Immature natural killer cell (primary cell): ENCODE measurements around the gene SRP54. TPM values are rescaled to one million over a fixed set of nuclear protein-coding genes. Genes with fewer than 3 reads are reported as not detected.
"Not testable (repeated sequence)": the region's sequence is repeated elsewhere in the genome, so short reads cannot be mapped to it uniquely, and the experiment has no call there.

ENCODE experiments used
- DNase-seq, 3 donors: peaks; one replicate each; pipeline ENCODE4 v3.0.0; 2022; ENCODE audit warnings: mixed read lengths in 1 of 3
- H3K27ac Mint-ChIP-seq, 6 donors: one replicate each; pipeline ENCODE4 v1.8.0; 2020; ENCODE audit warnings: mixed read lengths in 6 of 6, mild to moderate bottlenecking in 5 of 6, inconsistent platforms in 4 of 6, moderate library complexity in 3 of 6
- H3K27me3 Mint-ChIP-seq, 3 donors: one replicate each; pipeline ENCODE4 v1.8.0; 2020 to 2021; ENCODE audit warnings: low read depth in 3 of 3, mild to moderate bottlenecking in 3 of 3, mixed read lengths in 3 of 3, moderate library complexity in 3 of 3, inconsistent platforms in 1 of 3
- H3K36me3 Mint-ChIP-seq, 3 donors: one replicate each; pipeline ENCODE4 v1.8.0; 2020; ENCODE audit warnings: mixed read lengths in 3 of 3, inconsistent platforms in 2 of 3, mild to moderate bottlenecking in 2 of 3
- H3K4me1 Mint-ChIP-seq, 2 donors: one replicate each; pipeline ENCODE4 v1.8.0; 2020; ENCODE audit warnings: inconsistent platforms in 2 of 2, mild to moderate bottlenecking in 2 of 2, mixed read lengths in 2 of 2, moderate library complexity in 1 of 2
- H3K4me3 Mint-ChIP-seq, 5 donors: one replicate each; pipeline ENCODE4 v1.8.0; 2020; ENCODE audit warnings: mild to moderate bottlenecking in 5 of 5, mixed read lengths in 5 of 5, inconsistent platforms in 3 of 5, moderate library complexity in 3 of 5
- H3K9me3 Mint-ChIP-seq, 6 donors: one replicate each; pipeline ENCODE4 v1.8.0; 2020; ENCODE audit warnings: mild to moderate bottlenecking in 6 of 6, mixed read lengths in 6 of 6, inconsistent platforms in 4 of 6, moderate library complexity in 3 of 6
- polyA plus RNA-seq, 3 donors: library from polyadenylated mRNA; unstranded; fragments of 300-500 nt; fragmentation: Illumina TruSeq; gene quantifications; one replicate each; pipeline ENCODE4 v1.2.3, GENCODE V29; 2021

SRP54 gene
- polyA plus RNA-seq, 3 donors from 2014 or later = 25.4 to 50.6 (median 29.5) TPM

DNA sequence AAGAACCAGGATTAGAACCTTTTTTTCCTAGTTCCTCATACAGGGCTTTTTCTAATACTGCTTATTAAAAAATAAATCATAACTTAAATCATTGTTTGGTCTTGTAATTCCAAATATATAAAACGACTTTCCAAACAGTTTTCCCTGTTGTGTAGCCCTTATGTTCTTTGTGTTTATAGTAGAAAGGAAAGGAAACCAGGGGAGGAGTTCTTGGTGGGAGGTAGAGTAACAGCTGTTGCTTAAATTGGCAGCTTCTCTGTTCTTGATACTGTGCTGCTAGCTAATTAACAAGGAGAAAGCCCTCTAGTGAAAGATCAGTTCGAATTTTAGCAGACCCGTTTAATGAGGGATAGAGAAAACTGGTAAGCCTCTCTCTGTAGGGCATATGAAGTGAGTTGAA is 15.0 kb downstream of the SRP54 start:
- Mint-ChIP-seq H3K9me3 (no peaks in the 10 kb centered on the region), H3K27me3 (no peaks in the 10 kb centered on the region), H3K27ac (peak overlapping the region in 4 of 6 donors; percentile 4 to 64 (median 38)), H3K36me3 (peaks cover 0 to 10% (median 10%) of the 10 kb centered on the region in 3 donors), H3K4me1 (peaks cover 16 to 41% of the 10 kb centered on the region in 2 donors), H3K4me3 (no peak overlapping the region)
- no peak for DNase-seq

DNA sequence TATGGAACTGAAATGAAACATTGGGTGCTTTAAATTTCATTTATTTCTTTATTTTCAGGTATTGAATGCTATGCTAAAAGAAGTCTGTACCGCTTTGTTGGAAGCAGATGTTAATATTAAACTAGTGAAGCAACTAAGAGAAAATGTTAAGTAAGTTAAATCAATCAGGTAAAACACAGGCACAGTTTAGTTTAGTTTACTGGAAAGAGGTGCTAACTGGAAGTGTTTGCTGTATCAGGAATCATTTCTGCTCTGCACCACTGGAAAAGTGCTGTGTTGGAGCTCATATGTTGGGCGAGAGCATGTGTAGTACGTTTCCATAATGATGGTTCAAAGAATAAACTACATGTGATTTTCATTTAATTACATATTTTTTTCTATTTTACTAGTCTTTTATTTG is 16.7 kb downstream of the SRP54 start:
- peaks cover 11 to 35% of the 10 kb centered on the region in 2 donors for H3K4me1 Mint-ChIP-seq
- no peaks in the 10 kb centered on the region for H3K27me3 Mint-ChIP-seq
- H3K27ac Mint-ChIP-seq = peak overlapping the region in 1 of 6 donors; percentile 16
- no peaks in the 10 kb centered on the region for H3K9me3 Mint-ChIP-seq
- no peak overlapping the region for H3K4me3 Mint-ChIP-seq
- H3K36me3 Mint-ChIP-seq = peaks cover 3 to 16% (median 10%) of the 10 kb centered on the region in 3 donors
- DNase-seq = no peak

DNA sequence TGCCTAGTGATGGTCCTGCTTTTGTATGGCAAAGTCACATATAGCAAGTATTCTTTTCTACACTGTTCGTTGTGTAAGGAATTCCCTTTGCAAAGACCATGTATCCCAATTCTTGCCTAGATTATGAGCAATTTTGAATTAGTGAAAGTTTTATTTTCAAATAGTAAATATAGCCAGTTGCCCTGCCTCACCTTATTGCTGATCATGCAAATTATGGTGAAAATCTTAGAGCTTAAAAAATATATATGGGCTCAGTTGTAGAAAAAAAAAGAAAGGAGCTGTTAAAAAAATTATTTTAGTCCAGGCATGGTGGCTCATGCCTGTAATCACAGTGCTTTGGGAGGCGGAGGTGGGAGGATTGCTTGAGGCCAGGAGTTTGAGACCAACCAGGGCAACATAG is 18.8 kb downstream of the SRP54 start:
- H3K27me3 Mint-ChIP-seq = no peaks in the 10 kb centered on the region
- no peak for DNase-seq
- no peaks in the 10 kb centered on the region for H3K9me3 Mint-ChIP-seq
- H3K4me1 Mint-ChIP-seq = peaks cover 3 to 17% of the 10 kb centered on the region in 2 donors
- H3K36me3 Mint-ChIP-seq = peaks cover 3 to 19% (median 13%) of the 10 kb centered on the region in 3 donors
- H3K27ac Mint-ChIP-seq = no peak overlapping the region
- no peak overlapping the region for H3K4me3 Mint-ChIP-seq

DNA sequence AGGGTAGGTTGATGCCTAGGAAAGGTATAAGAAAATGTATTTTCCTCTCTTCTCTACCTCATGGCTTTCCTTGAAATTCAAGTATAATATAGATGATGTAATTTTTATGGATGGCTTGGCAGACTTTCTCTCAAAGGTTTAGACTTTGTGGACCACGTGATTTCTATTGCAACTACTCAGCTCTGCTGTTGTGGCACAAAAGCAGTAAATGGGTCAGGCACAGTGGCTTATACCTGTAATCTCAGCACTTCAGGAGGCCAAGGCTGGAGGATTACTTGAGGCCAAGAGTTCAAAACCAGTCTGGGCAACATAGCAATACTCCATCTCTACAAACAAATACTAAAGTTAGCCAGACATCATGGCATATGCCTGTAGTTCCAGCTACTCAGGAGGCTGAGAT is 22.0 kb downstream of the SRP54 start:
- H3K27me3 Mint-ChIP-seq = peaks cover 0 to 4% (median 0%) of the 10 kb centered on the region in 3 donors
- H3K36me3 Mint-ChIP-seq = peaks cover 10 to 30% (median 14%) of the 10 kb centered on the region in 3 donors
- H3K9me3 Mint-ChIP-seq = no peaks in the 10 kb centered on the region
- H3K4me1 Mint-ChIP-seq = no peaks in the 10 kb centered on the region
- H3K4me3 Mint-ChIP-seq = no peak overlapping the region
- no peak for DNase-seq
- no peak overlapping the region for H3K27ac Mint-ChIP-seq

DNA sequence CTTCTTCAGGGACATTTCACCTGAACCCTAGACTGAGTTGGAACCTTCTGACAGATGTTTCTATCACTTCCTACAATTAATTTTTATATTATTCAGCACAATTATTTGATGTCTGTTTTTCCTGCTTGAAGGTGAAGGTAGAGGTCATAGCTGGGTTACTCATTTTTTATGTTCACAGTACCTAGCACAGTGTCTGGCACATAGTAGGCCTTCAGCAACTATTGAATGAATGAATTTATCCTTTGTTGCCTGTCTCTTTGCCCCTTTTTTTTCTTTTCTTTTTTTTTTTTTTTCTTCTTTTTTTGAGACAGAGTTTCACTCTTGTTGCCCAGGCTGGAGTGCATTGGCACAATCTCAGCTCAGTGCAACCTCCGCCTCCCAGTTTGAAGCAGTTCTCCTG is 33.8 kb downstream of the SRP54 start:
- peak overlapping the region in 1 of 6 donors; percentile 16 for H3K27ac Mint-ChIP-seq

DNA sequence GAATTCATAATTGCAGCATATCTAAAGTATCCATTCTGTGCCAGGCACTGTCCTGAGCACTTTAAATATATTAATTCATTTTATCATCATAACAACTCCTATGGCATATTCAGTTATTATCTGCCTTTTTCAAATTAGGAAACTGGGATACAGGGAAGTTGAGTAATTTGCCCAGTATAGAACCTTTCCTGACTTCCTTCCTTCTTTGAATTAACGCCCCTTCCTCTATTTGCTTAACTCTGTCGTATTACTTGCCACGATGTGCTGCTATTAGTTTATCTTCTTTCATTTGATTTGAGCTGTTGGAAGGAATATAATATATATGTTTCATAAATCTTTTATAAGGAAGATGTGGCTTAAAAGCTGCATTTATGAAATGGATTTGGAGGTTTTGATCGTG is 37.9 kb downstream of the SRP54 start:
- H3K27me3 Mint-ChIP-seq = no peaks in the 10 kb centered on the region
- H3K4me3 Mint-ChIP-seq = no peak overlapping the region
- H3K4me1 Mint-ChIP-seq = no peaks in the 10 kb centered on the region
- H3K9me3 Mint-ChIP-seq = no peaks in the 10 kb centered on the region
- DNase-seq = no peak
- peak overlapping the region in 3 of 6 donors; percentile 14 to 63 (median 28) for H3K27ac Mint-ChIP-seq
- peaks cover 29 to 52% (median 38%) of the 10 kb centered on the region in 3 donors for H3K36me3 Mint-ChIP-seq

More for the DNA sequence above, 33.8 kb downstream of the SRP54 start:
- H3K9me3 Mint-ChIP-seq = no peaks in the 10 kb centered on the region
- DNase-seq = no peak
- no peaks in the 10 kb centered on the region for H3K27me3 Mint-ChIP-seq
- H3K4me3 Mint-ChIP-seq = no peak overlapping the region
- peaks cover 23 to 61% (median 40%) of the 10 kb centered on the region in 3 donors for H3K36me3 Mint-ChIP-seq
- no peaks in the 10 kb centered on the region for H3K4me1 Mint-ChIP-seq

DNA sequence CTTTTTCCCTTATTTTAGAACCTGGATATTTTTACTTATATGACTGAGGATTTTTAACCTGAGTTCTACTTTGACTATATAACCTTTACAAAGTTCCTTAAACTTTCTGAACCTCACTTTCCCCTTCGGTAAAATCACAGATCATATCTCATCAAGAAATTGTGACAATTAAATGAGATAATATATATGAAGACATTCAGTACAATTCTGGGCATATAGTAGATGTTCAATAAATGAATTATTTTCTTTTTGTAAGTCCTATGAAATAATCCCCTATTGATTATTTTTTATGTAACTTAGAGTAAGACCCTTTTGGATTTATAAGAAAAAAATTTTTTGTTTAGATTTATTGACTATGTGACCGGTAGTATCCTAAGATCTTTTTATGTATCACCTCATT is 45.6 kb downstream of the SRP54 start:
- Mint-ChIP-seq H3K9me3 (peaks cover 0 to 2% (median 0%) of the 10 kb centered on the region in 6 donors), H3K27me3 (peaks cover 0 to 3% (median 0%) of the 10 kb centered on the region in 3 donors), H3K4me1 (no peaks in the 10 kb centered on the region), H3K36me3 (peaks cover 17 to 32% (median 21%) of the 10 kb centered on the region in 3 donors), H3K27ac (peak overlapping the region in 1 of 6 donors; percentile 57), H3K4me3 (no peak overlapping the region)
- DNase-seq = no peak

DNA sequence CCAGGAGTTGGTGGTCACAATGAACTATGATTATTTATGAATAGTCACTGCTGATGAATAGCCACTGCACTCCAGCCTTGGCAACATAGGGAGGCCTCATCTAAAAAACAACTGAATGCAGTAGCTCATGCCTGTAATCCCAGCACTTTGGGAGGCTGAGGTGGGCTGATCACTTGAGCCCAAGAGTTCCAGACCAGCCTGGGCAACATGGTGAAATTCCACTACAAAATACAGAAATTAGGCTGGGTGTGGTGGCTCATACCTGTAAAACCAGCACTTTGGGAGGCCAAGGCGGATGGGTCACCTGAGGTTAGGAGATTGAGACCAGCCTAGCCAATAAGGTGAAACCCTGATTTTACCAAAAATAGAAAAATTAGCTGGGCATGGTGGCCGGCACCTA is 49.8 kb downstream of the SRP54 start:
- H3K4me1 Mint-ChIP-seq = no peaks in the 10 kb centered on the region

DNA sequence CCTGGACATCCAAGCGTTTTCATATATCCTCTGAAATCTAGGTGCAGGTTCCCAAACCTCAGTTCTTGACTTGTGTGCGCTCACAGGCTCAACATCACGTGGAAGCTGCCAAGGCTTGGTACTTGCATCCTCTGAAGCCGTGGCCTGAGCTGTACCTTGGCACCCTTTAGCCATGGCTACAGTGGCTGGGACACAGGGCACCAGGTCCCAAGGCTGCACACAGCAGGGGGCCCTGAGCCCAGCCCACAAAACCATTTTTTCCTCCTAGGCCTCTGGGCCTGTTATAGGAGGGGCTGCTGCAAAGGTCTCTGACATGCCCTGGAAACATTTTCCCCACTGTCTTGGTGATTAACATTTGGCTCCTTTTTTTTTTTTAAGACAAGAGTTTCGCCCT is 51.6 kb downstream of the SRP54 start:
- H3K4me3 Mint-ChIP-seq = no peak overlapping the region
- H3K27ac Mint-ChIP-seq = no peak overlapping the region
- DNase-seq = no peak
- no peaks in the 10 kb centered on the region for H3K4me1 Mint-ChIP-seq
- peaks cover 0 to 1% (median 0%) of the 10 kb centered on the region in 3 donors for H3K27me3 Mint-ChIP-seq
- H3K9me3 Mint-ChIP-seq = peaks cover 0 to 2% (median 0%) of the 10 kb centered on the region in 6 donors
- H3K36me3 Mint-ChIP-seq = peaks cover 9 to 20% (median 15%) of the 10 kb centered on the region in 3 donors

More for the DNA sequence above, 49.8 kb downstream of the SRP54 start:
- H3K36me3 Mint-ChIP-seq = peaks cover 15 to 32% (median 26%) of the 10 kb centered on the region in 3 donors
- DNase-seq = no peak
- H3K27ac Mint-ChIP-seq = no peak overlapping the region
- peaks cover 0 to 1% (median 0%) of the 10 kb centered on the region in 3 donors for H3K27me3 Mint-ChIP-seq
- H3K4me3 Mint-ChIP-seq = no peak overlapping the region
- peaks cover 0 to 2% (median 0%) of the 10 kb centered on the region in 6 donors for H3K9me3 Mint-ChIP-seq

DNA sequence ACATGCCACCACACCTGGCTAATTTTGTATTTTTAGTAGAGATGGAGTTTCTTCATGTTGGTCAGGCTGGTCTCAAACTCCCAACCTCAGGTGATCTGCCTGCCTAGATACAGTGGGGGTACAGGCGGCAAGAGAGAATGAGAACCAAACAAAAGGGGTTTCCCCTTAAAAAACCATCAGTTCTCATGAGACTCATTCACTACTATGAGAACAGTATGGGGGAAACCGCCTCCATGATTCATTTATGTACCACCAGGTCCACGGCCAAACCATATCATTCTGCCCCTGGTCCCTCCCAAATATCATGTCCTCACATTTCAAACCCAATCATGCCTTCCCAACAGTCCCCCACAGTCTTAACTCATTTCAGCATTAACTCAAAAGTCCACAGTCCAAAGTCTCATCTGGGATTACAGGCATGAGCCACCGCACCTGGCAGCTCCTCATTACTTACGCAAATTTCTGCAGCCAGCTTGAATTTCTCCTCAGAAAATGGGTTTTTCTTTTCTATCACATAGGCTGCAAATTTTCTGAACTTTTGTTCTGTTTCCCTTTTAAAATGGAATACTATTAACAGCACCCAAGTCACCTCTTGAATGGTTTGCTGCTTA is 52.3 kb downstream of the SRP54 start:
- DNase-seq = not testable (repeated sequence)

DNA sequence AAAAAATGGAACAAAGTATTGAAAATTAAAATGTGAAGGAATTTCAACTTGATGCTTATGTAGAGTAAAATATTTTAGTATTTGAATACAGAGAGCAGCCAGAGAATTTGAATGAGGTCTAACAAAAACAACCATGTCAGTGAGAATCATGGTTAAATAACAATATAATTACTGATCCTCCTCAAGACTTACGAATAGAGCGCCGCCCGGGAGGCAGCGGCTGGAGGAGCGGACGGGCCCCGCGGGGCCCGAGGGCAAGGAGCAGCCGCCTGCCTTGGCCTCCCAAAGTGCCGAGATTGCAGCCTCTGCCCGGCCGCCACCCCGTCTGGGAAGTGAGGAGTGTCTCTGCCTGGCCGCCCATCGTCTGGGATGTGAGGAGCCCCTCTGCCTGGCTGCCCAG is 55.5 kb downstream of the SRP54 start:
- peaks cover 7 to 17% (median 13%) of the 10 kb centered on the region in 3 donors for H3K36me3 Mint-ChIP-seq
- H3K9me3 Mint-ChIP-seq, H3K27ac Mint-ChIP-seq, H3K27me3 Mint-ChIP-seq, H3K4me3 Mint-ChIP-seq, DNase-seq, H3K4me1 Mint-ChIP-seq: not testable (repeated sequence)

More for the DNA sequence above, 52.3 kb downstream of the SRP54 start:
- H3K4me3 Mint-ChIP-seq, H3K9me3 Mint-ChIP-seq, H3K4me1 Mint-ChIP-seq, H3K27me3 Mint-ChIP-seq: not testable (repeated sequence)
- Mint-ChIP-seq H3K27ac (peak overlapping the region in 1 of 6 donors; percentile 3), H3K36me3 (peaks cover 8 to 20% (median 15%) of the 10 kb centered on the region in 3 donors)

DNA sequence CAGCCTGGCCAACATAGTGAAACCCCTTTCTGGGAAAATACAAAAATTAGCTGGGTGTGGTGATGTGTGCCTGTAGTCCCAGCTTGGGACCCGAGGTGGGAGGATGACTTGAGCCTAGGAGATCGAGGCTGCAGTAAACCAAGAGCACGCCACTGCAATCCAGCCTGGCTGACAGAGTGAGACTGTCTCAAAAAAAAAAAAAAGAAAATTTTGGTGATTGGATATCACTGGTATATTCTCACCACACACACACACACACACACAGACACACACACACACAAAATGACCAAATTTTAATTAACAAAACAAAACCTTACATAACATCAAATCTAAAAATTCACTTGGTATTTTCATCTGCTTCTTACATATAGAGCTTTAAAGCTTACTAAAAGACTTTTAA is 59.8 kb downstream of the SRP54 start:
- Mint-ChIP-seq H3K9me3 (no peaks in the 10 kb centered on the region), H3K36me3 (no peaks in the 10 kb centered on the region), H3K27ac (peak overlapping the region in 5 of 6 donors; percentile 43 to 82 (median 63)), H3K27me3 (peaks cover 6 to 20% (median 19%) of the 10 kb centered on the region in 3 donors), H3K4me1 (peaks cover 15 to 20% of the 10 kb centered on the region in 2 donors), H3K4me3 (no peak overlapping the region)
- DNase-seq = no peak

DNA sequence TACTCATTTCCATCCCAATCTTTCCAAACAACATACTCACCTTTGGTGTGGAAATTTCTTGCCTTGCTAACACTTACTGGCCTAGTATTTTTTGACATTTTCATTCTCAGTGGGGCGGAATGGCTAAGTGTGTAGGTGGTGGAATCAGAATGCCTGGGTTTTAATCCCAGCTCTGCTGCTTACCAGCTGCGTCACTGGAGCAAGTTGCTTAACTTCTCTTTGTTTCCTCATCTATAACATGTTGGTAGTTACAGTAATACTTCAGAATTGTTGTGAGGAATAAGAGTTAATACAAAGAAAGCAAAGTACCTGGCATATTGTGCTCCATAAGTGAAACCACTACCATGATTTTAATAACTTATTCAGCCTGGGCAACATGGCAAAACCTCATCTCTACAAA is 60.3 kb downstream of the SRP54 start:
- DNase-seq = no peak
- H3K27ac Mint-ChIP-seq = peak overlapping the region in 5 of 6 donors; percentile 43 to 82 (median 63)

DNA sequence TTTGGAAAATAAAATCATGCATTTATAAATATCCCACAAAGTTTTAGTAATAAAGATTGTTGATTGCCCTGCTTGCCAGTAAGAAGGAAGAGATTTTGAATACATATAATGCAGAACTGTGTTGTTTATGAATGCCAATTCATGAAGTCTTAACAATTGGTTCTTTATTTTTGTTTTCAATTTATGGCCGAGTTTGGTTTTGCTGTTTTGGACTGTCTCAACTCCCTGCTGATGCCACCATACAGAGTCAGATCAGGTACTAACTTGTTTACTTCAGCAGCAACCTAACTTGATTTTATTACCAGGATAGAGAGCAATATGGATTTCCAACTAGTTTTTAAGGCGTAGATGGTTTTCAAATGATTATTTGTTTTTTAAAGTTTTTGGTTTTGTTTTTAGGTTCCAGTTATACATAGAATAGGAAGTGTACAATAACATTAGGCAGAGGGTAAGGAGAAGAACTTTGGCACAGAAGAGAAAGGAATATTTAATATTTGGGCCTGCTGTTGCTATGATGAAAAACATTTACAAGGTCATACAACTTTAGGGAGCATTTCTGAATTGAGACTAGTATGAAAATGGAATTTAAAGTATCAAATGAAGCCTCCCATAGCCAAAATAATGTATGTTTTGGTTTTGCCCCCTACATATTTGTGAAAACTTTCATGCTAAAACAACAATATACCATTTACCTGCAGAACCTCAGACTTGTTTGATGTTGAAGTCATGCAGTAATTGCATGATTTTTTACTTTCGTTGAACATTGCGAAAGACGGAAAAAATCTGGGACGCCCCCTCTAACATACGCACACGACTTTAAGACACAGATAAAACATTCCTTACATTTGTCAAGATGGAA is 62.4 kb downstream of the SRP54 start:
- peak overlapping the region; percentile 98 to 100 (median 100) for H3K27ac Mint-ChIP-seq
- H3K4me1 Mint-ChIP-seq = peaks cover 22 to 29% of the 10 kb centered on the region in 2 donors
- H3K27me3 Mint-ChIP-seq = peaks cover 6 to 23% (median 21%) of the 10 kb centered on the region in 3 donors
- H3K4me3 Mint-ChIP-seq = peak overlapping the region; percentile 83 to 93 (median 88)
- H3K36me3 Mint-ChIP-seq = peaks cover 0 to 3% (median 3%) of the 10 kb centered on the region in 3 donors
- H3K9me3 Mint-ChIP-seq = no peaks in the 10 kb centered on the region
- peak in 1 of 3 donors; percentile 15 for DNase-seq

More for the DNA sequence above, 60.3 kb downstream of the SRP54 start:
- Mint-ChIP-seq H3K4me3 (no peak overlapping the region), H3K27me3 (peaks cover 6 to 23% (median 21%) of the 10 kb centered on the region in 3 donors), H3K4me1 (peaks cover 19 to 25% of the 10 kb centered on the region in 2 donors), H3K36me3 (peaks cover 0 to under 1% (median 0%) of the 10 kb centered on the region in 3 donors), H3K9me3 (no peaks in the 10 kb centered on the region)
